ENCODE data around the gene SENP8. TPM values are rescaled to one million over a fixed set of nuclear protein-coding genes. Genes with fewer than 3 reads are reported as not detected.

Gene SENP8
- total and polyA plus RNA-seq, 2 of the 8 experiments (the other 6 are each of a cell fraction or from before 2014, with no cell fraction given), result 4.1 to 6.0 TPM

- no peak overlapping the region; a peak in 1 of 7 replicates for H3K9ac ChIP-seq (replicated peaks in 1 of 4; ENCODE audit: extremely low read depth in 1 of 4, low read depth in 3 of 4, low read length in 3 of 4)
- H3K18ac ChIP-seq (ENCODE audit: extremely low read depth, low read length), result no peak overlapping the region
- no peak overlapping the region for H2BK15ac ChIP-seq (ENCODE audit: low read length)
- no peak overlapping the region for H2AFZ ChIP-seq (ENCODE audit: low read length)
- no peak overlapping the region for H3K23ac ChIP-seq (ENCODE audit: insufficient read length)
- DNase-seq (ENCODE audit: low read depth in 1 of 2, low spot score in 2 of 2), result no peak
- FAIRE-seq, result no peak
- no peak overlapping the region for H3K14ac ChIP-seq (ENCODE audit: insufficient read length)
- H3K4me1 ChIP-seq (replicated peaks in 1 of 4; ENCODE audit: control insufficient read depth in 3 of 4, insufficient read depth in 4 of 4, low read length in 3 of 4), result peaks cover 0 to 4% (median 0%) of the 10 kb centered on the region in 4 experiments; a peak in 1 of 7 replicates
- H3K9me3 ChIP-seq (ENCODE audit: insufficient read depth in 2 of 2, low read depth in 1 of 2, low read length in 1 of 2), result no peaks in the 10 kb centered on the region
- no peak overlapping the region for H2BK20ac ChIP-seq (ENCODE audit: low read length)
- no peak overlapping the region; the same call in 1 of the 2 replicates for H4K8ac ChIP-seq (ENCODE audit: extremely low read depth, insufficient read depth, low read length)
- H2BK120ac ChIP-seq (replicated peaks; ENCODE audit: low read depth, low read length), result no peak overlapping the region
- no peak overlapping the region for H3K4me2 ChIP-seq (ENCODE audit: insufficient read depth in 1 of 2, low read depth in 2 of 2, low read length in 2 of 2)
- H3K36me3 ChIP-seq (ENCODE audit: control insufficient read depth in 2 of 4, insufficient read depth in 4 of 4, low read length in 3 of 4), result no peaks in the 10 kb centered on the region
- H3K23me2 ChIP-seq (ENCODE audit: low read depth, low read length), result no peaks in the 10 kb centered on the region
- no peak overlapping the region for H2BK5ac ChIP-seq (ENCODE audit: low read depth, low read length)
- 0 out of 2 replicates have a peak overlapping the region, but pooled peaks have one; percentile 12 for H2BK12ac ChIP-seq (ENCODE audit: low read depth, low read length)
- H3K4me3 ChIP-seq (ENCODE audit: extremely low read depth in 1 of 4, insufficient read depth in 2 of 4, low read depth in 3 of 4, low read length in 4 of 4), result no peak overlapping the region
- ChIA-PET POLR2A (ENCODE audit: partially characterized antibody) (no interaction called here), CTCF (ENCODE audit: partially characterized antibody) (interaction anchor here (1.3 to 1.5 kb wide), 2 partner anchors 9 to 19 kb away, joined by 6 read pairs; no protein-coding TSS in a partner anchor)
- no peaks in the 10 kb centered on the region for H3K79me1 ChIP-seq (ENCODE audit: low read depth, low read length)
- H3K4ac ChIP-seq (replicated peaks; ENCODE audit: insufficient read length, low read depth, low read length), result no peak overlapping the region
- H3K79me2 ChIP-seq (ENCODE audit: control insufficient read depth in 1 of 2, insufficient read depth in 2 of 2, low read length in 2 of 2), result no peaks in the 10 kb centered on the region
- WGBS, 2 experiments (ENCODE audit: extremely low coverage in 1 of 2, insufficient coverage in 1 of 2, insufficient read length in 1 of 2, insufficient replicate concordance in 2 of 2, low coverage in 1 of 2, low lambda C conversion rate in 2 of 2, missing lambda C conversion rate in 1 of 2), result 91% methylated on average over 15 of the region's 15 CpGs; no CpG with 5 or more reads in 1 of the 2 experiments
- H3K27ac ChIP-seq (ENCODE audit: low read depth, low read length), result no peak overlapping the region
- H4K20me1 ChIP-seq (replicated peaks in 1 of 2; ENCODE audit: control insufficient read depth in 1 of 2, insufficient read depth in 2 of 2, low read length in 2 of 2), result no peaks in the 10 kb centered on the region
- H4K91ac ChIP-seq (replicated peaks; ENCODE audit: insufficient read length, low read length), result no peak overlapping the region
- H3K56ac ChIP-seq (replicated peaks; ENCODE audit: insufficient read length, low read depth, low read length), result no peak overlapping the region
- H2AK5ac ChIP-seq (ENCODE audit: low read depth, low read length), result no peak overlapping the region
- H4K5ac ChIP-seq (ENCODE audit: insufficient read length, low read depth, low read length), result no peak overlapping the region
- H3K27me3 ChIP-seq (replicated peaks in 1 of 4; ENCODE audit: control insufficient read depth in 3 of 4, extremely low read depth in 1 of 4, insufficient read depth in 3 of 4, low read length in 3 of 4), result no peaks in the 10 kb centered on the region
- TF ChIP-seq YY1 (IDR thresholded peaks at IDR 0.05; ENCODE audit: low read depth, low read length) (no peak), SIN3A (conservative IDR thresholded peaks at IDR 0.05 in 1 of 2, IDR thresholded peaks at IDR 0.05 in 1 of 2; ENCODE audit: low read depth in 1 of 2, low read length in 2 of 2) (no peak), CEBPB (IDR thresholded peaks at IDR 0.05; ENCODE audit: low read depth, low read length) (no peak), HDAC6 (IDR thresholded peaks at IDR 0.05; ENCODE audit: low read depth, low read length) (no peak), JUND (IDR thresholded peaks at IDR 0.05; ENCODE audit: low read length) (no peak), RXRA (IDR thresholded peaks at IDR 0.05; ENCODE audit: insufficient read depth, low read depth, low read length) (no peak), TAF1 (IDR thresholded peaks at IDR 0.05; ENCODE audit: low read depth, low read length) (no peak), SUZ12 (IDR thresholded peaks at IDR 0.05; ENCODE audit: low read length) (no peak), E2F6 (IDR thresholded peaks at IDR 0.05) (no peak), EGR1 (IDR thresholded peaks at IDR 0.05; ENCODE audit: borderline replicate concordance, low read depth, low read length) (no peak)
Measured at GRCh38 chr15:72175186-72176044, 57.2 kb downstream of the SENP8 start.
